Measurements from ENCODE around the gene NRG3. TPM values are rescaled to one million over a fixed set of nuclear protein-coding genes. Genes with fewer than 3 reads are reported as not detected.

The NRG3 gene
- total and polyA plus RNA-seq, 2 of the 8 experiments (the other 6 are each of a cell fraction or from before 2014, with no cell fraction given) = 4.2 to 5.0 TPM

DNA sequence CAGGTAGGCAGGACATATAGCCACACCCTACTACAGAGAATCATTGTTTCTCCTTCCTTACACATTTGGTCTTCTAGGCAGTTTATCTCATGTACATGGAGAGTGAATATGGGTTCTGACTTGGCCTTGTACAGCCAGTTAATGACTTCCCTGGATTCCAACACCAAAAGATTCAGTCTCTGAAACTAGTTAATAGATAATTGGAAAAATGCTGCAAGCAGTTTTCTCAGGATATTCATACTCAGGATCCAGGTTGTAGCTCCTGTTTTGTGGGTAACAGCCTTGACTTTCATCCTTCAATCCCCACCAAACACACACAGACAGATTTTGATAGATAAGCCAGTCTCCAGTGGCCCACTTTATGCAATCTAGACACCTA, 690.2 kb downstream of the NRG3 start (continued):
- no peak for TF ChIP-seq SIN3A (conservative IDR thresholded peaks at IDR 0.05 in 1 of 2, IDR thresholded peaks at IDR 0.05 in 1 of 2; ENCODE audit: low read depth in 1 of 2, low read length in 2 of 2)
- TF ChIP-seq, protein P1, sequence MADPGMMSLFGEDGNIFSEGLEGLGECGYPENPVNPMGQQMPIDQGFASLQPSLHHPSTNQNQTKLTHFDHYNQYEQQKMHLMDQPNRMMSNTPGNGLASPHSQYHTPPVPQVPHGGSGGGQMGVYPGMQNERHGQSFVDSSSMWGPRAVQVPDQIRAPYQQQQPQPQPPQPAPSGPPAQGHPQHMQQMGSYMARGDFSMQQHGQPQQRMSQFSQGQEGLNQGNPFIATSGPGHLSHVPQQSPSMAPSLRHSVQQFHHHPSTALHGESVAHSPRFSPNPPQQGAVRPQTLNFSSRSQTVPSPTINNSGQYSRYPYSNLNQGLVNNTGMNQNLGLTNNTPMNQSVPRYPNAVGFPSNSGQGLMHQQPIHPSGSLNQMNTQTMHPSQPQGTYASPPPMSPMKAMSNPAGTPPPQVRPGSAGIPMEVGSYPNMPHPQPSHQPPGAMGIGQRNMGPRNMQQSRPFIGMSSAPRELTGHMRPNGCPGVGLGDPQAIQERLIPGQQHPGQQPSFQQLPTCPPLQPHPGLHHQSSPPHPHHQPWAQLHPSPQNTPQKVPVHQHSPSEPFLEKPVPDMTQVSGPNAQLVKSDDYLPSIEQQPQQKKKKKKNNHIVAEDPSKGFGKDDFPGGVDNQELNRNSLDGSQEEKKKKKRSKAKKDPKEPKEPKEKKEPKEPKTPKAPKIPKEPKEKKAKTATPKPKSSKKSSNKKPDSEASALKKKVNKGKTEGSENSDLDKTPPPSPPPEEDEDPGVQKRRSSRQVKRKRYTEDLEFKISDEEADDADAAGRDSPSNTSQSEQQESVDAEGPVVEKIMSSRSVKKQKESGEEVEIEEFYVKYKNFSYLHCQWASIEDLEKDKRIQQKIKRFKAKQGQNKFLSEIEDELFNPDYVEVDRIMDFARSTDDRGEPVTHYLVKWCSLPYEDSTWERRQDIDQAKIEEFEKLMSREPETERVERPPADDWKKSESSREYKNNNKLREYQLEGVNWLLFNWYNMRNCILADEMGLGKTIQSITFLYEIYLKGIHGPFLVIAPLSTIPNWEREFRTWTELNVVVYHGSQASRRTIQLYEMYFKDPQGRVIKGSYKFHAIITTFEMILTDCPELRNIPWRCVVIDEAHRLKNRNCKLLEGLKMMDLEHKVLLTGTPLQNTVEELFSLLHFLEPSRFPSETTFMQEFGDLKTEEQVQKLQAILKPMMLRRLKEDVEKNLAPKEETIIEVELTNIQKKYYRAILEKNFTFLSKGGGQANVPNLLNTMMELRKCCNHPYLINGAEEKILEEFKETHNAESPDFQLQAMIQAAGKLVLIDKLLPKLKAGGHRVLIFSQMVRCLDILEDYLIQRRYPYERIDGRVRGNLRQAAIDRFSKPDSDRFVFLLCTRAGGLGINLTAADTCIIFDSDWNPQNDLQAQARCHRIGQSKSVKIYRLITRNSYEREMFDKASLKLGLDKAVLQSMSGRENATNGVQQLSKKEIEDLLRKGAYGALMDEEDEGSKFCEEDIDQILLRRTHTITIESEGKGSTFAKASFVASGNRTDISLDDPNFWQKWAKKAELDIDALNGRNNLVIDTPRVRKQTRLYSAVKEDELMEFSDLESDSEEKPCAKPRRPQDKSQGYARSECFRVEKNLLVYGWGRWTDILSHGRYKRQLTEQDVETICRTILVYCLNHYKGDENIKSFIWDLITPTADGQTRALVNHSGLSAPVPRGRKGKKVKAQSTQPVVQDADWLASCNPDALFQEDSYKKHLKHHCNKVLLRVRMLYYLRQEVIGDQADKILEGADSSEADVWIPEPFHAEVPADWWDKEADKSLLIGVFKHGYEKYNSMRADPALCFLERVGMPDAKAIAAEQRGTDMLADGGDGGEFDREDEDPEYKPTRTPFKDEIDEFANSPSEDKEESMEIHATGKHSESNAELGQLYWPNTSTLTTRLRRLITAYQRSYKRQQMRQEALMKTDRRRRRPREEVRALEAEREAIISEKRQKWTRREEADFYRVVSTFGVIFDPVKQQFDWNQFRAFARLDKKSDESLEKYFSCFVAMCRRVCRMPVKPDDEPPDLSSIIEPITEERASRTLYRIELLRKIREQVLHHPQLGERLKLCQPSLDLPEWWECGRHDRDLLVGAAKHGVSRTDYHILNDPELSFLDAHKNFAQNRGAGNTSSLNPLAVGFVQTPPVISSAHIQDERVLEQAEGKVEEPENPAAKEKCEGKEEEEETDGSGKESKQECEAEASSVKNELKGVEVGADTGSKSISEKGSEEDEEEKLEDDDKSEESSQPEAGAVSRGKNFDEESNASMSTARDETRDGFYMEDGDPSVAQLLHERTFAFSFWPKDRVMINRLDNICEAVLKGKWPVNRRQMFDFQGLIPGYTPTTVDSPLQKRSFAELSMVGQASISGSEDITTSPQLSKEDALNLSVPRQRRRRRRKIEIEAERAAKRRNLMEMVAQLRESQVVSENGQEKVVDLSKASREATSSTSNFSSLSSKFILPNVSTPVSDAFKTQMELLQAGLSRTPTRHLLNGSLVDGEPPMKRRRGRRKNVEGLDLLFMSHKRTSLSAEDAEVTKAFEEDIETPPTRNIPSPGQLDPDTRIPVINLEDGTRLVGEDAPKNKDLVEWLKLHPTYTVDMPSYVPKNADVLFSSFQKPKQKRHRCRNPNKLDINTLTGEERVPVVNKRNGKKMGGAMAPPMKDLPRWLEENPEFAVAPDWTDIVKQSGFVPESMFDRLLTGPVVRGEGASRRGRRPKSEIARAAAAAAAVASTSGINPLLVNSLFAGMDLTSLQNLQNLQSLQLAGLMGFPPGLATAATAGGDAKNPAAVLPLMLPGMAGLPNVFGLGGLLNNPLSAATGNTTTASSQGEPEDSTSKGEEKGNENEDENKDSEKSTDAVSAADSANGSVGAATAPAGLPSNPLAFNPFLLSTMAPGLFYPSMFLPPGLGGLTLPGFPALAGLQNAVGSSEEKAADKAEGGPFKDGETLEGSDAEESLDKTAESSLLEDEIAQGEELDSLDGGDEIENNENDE (IDR thresholded peaks at IDR 0.05; ENCODE audit: insufficient replicate concordance, low read length) = no peak
- TF ChIP-seq KDM5A (IDR thresholded peaks at IDR 0.05; ENCODE audit: low read length) = no peak
